ENCODE measurements around the gene ASB10.

The ASB10 gene

GRCh38 chr7:151179946-151180345, 7.1 kb downstream of the ASB10 start:
- no peak for DNase-seq (ENCODE audit: low read depth)
- no peak for TF ChIP-seq CTCF (IDR thresholded peaks at IDR 0.05; ENCODE audit: control insufficient read depth, insufficient read depth, low read depth, low read length, missing control alignments)
- H3K4me3 ChIP-seq (ENCODE audit: control insufficient read depth, low read depth, low read length), result no peak overlapping the region

GRCh38 chr7:151179287-151179860, 7.7 kb downstream of the ASB10 start:
- no peak for TF ChIP-seq CTCF (IDR thresholded peaks at IDR 0.05; ENCODE audit: control insufficient read depth, insufficient read depth, low read depth, low read length, missing control alignments)
- DNase-seq (ENCODE audit: low read depth), result no peak
- H3K4me3 ChIP-seq (ENCODE audit: control insufficient read depth, low read depth, low read length), result no peak overlapping the region

GRCh38 chr7:151178831-151179230, 8.2 kb downstream of the ASB10 start:
- DNase-seq (ENCODE audit: low read depth), result no peak
- no peak overlapping the region for H3K4me3 ChIP-seq (ENCODE audit: control insufficient read depth, low read depth, low read length)
- TF ChIP-seq CTCF (IDR thresholded peaks at IDR 0.05; ENCODE audit: control insufficient read depth, insufficient read depth, low read depth, low read length, missing control alignments), result no peak

- DNase-seq (ENCODE audit: low read depth), result no peak
- TF ChIP-seq CTCF (IDR thresholded peaks at IDR 0.05; ENCODE audit: control insufficient read depth, insufficient read depth, low read depth, low read length, missing control alignments), result no peak
- H3K4me3 ChIP-seq (ENCODE audit: control insufficient read depth, low read depth, low read length), result no peak overlapping the region
Measured at GRCh38 chr7:151178236-151178635, 8.8 kb downstream of the ASB10 start.

GRCh38 chr7:151177310-151177709, 9.7 kb downstream of the ASB10 start:
- no peak overlapping the region for H3K4me3 ChIP-seq (ENCODE audit: control insufficient read depth, low read depth, low read length)
- TF ChIP-seq CTCF (IDR thresholded peaks at IDR 0.05; ENCODE audit: control insufficient read depth, insufficient read depth, low read depth, low read length, missing control alignments), result no peak
- no peak for DNase-seq (ENCODE audit: low read depth)

GRCh38 chr7:151176401-151176800, 10.6 kb downstream of the ASB10 start:
- no peak for DNase-seq (ENCODE audit: low read depth)
- no peak overlapping the region for H3K4me3 ChIP-seq (ENCODE audit: control insufficient read depth, low read depth, low read length)
- TF ChIP-seq CTCF (IDR thresholded peaks at IDR 0.05; ENCODE audit: control insufficient read depth, insufficient read depth, low read depth, low read length, missing control alignments), result no peak

Data from AG09309 (cell line).